Calu3 (cell line): ENCODE measurements around the gene IQCN. TPM values are rescaled to one million over a fixed set of nuclear protein-coding genes. Genes with fewer than 3 reads are reported as not detected.

ENCODE experiments used
- BruUV-seq: library from RNA; stranded (reverse); fragments of 400-500 nt; replicated peaks from 2 replicates; lab custom pipeline; 2021; lab: Mats Ljungman, UMichigan
- CTCF ChIA-PET: fragments of 300-600 bp; sonication (Branson Sonifier 250); formaldehyde crosslinking; loops from one replicate; lab custom pipeline; 2022; ENCODE audit warnings: antibody characterized with exemption; lab: Charles Lee
- DNase-seq: peaks from one replicate; pipeline ENCODE4 v3.0.0; 2022
- H3K27ac Mint-ChIP-seq: one replicate; pipeline ENCODE4 v1.8.0; 2022; ENCODE audit warnings: mixed read lengths; ENCODE audit not compliant: unreplicated experiment
- H3K27me3 Mint-ChIP-seq: one replicate; pipeline ENCODE4 v1.8.0; 2022; ENCODE audit warnings: mixed read lengths; ENCODE audit not compliant: unreplicated experiment
- H3K36me3 Mint-ChIP-seq: one replicate; pipeline ENCODE4 v1.8.0; 2022; ENCODE audit warnings: mild to moderate bottlenecking, moderate library complexity, mixed read lengths; ENCODE audit not compliant: insufficient read depth, unreplicated experiment
- H3K4me1 Mint-ChIP-seq: one replicate; pipeline ENCODE4 v1.8.0; 2022; ENCODE audit warnings: mild to moderate bottlenecking, low read depth, mixed read lengths; ENCODE audit not compliant: unreplicated experiment
- H3K4me3 Mint-ChIP-seq: one replicate; pipeline ENCODE4 v1.8.0; 2022; ENCODE audit warnings: mild to moderate bottlenecking, low read depth, moderate library complexity, mixed read lengths; ENCODE audit not compliant: unreplicated experiment
- H3K9me3 Mint-ChIP-seq: one replicate; pipeline ENCODE4 v1.8.0; 2022; ENCODE audit warnings: low read depth, mixed read lengths; ENCODE audit not compliant: unreplicated experiment
- intact Hi-C: fragments of 100-400 bp; cut with micrococcal nuclease; formaldehyde crosslinking; loops from one replicate; pipeline ENCODE4 v1.10.0; 2022; ENCODE audit not compliant: unreplicated experiment
- total RNA-seq: library from RNA; stranded (reverse); gene quantifications from 2 replicates; pipeline ENCODE4 v1.2.3, GENCODE V29; 2022
- TF ChIP-seq, protein P1 (sequence below): fragments of 200-600 bp; IDR thresholded peaks from one replicate; pipeline ENCODE4 v1.8.0; 2022; ENCODE audit warnings: antibody characterized with exemption; ENCODE audit not compliant: unreplicated experiment

The IQCN gene
- total RNA-seq, 1 experiment from 2014 or later = 1.6 TPM

GRCh38 chr19:18291590-18292461, 17.6 kb upstream of the IQCN start:
- Mint-ChIP-seq H3K36me3 (peaks cover 13% of the 10 kb centered on the region), H3K9me3 (no peaks in the 10 kb centered on the region), H3K27ac (peak overlapping the region; percentile 56), H3K4me1 (peaks cover 18% of the 10 kb centered on the region), H3K4me3 (peak overlapping the region; percentile 72), H3K27me3 (no peaks in the 10 kb centered on the region)
- TF ChIP-seq, protein P1, sequence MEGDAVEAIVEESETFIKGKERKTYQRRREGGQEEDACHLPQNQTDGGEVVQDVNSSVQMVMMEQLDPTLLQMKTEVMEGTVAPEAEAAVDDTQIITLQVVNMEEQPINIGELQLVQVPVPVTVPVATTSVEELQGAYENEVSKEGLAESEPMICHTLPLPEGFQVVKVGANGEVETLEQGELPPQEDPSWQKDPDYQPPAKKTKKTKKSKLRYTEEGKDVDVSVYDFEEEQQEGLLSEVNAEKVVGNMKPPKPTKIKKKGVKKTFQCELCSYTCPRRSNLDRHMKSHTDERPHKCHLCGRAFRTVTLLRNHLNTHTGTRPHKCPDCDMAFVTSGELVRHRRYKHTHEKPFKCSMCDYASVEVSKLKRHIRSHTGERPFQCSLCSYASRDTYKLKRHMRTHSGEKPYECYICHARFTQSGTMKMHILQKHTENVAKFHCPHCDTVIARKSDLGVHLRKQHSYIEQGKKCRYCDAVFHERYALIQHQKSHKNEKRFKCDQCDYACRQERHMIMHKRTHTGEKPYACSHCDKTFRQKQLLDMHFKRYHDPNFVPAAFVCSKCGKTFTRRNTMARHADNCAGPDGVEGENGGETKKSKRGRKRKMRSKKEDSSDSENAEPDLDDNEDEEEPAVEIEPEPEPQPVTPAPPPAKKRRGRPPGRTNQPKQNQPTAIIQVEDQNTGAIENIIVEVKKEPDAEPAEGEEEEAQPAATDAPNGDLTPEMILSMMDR = no peak
- TSS peak; percentile 61 for BruUV-seq
- intact Hi-C loops = no loop called here
- peak; percentile 47 for DNase-seq
- CTCF ChIA-PET = interaction anchor here (0.5 to 1.8 kb wide), 4 partner anchors 12 to 96 kb away, joined by 3 to 6 read pairs (median 4); no protein-coding TSS in a partner anchor

DNA sequence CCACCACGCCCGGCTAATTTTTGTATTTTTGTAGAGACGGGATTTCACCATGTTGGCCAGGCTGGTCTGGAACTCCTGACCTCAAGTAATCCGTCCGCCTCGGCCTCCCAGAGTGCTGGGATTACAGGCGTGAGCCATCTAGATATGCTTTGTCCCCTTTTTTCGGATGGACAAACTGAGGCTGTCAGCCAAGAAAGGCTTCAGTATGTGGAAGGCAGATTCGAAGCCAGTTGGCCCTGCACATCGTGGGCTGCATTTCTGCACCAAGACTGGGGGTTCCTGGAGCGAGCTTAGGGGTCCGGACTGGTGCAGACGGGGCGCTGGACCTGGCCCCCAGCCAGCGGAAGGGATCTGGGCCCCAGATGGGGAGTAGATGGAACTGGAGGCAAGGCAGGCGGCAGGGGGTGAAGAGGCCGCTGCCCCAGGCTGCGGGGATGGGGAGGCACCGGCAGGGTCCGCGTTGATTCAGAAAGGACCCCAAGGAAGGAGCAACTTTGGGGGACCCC, 16.8 kb upstream of the IQCN start:
- no peaks in the 10 kb centered on the region for H3K9me3 Mint-ChIP-seq
- CTCF ChIA-PET = no interaction called here
- H3K27ac Mint-ChIP-seq = no peak overlapping the region
- intact Hi-C loops = no loop called here
- peak overlapping the region; percentile 72 for H3K4me3 Mint-ChIP-seq
- DNase-seq = no peak
- H3K27me3 Mint-ChIP-seq = no peaks in the 10 kb centered on the region
- peaks cover 18% of the 10 kb centered on the region for H3K4me1 Mint-ChIP-seq
- H3K36me3 Mint-ChIP-seq = peaks cover 13% of the 10 kb centered on the region
- TF ChIP-seq, protein P1 = no peak
- no TSS peak for BruUV-seq

- peaks cover 18% of the 10 kb centered on the region for H3K4me1 Mint-ChIP-seq
- H3K9me3 Mint-ChIP-seq = no peaks in the 10 kb centered on the region
- intact Hi-C loops = no loop called here
- peaks cover 13% of the 10 kb centered on the region for H3K36me3 Mint-ChIP-seq
- H3K4me3 Mint-ChIP-seq = no peak overlapping the region
- DNase-seq = no peak
- CTCF ChIA-PET = no interaction called here
- H3K27me3 Mint-ChIP-seq = no peaks in the 10 kb centered on the region
- TF ChIP-seq, protein P1 = no peak
- BruUV-seq = no TSS peak
- peak overlapping the region; percentile 51 for H3K27ac Mint-ChIP-seq
These were observed 16.2 kb upstream of the IQCN start for GRCh38 chr19:18290302-18291018.

GRCh38 chr19:18289471-18290301, 15.4 kb upstream of the IQCN start:
- Mint-ChIP-seq H3K36me3 (peaks cover 13% of the 10 kb centered on the region), H3K9me3 (no peaks in the 10 kb centered on the region), H3K4me3 (no peak overlapping the region), H3K27me3 (no peaks in the 10 kb centered on the region), H3K27ac (no peak overlapping the region), H3K4me1 (peaks cover 18% of the 10 kb centered on the region)
- intact Hi-C loops = no loop called here
- no TSS peak for BruUV-seq
- no peak for DNase-seq
- TF ChIP-seq, protein P1 = no peak
- CTCF ChIA-PET = interaction anchor here (0.9 kb wide), 1 partner anchor 10 kb away, joined by 3 read pairs; no protein-coding TSS in a partner anchor
